HG03520 (cell line): ENCODE measurements around the gene PUSL1.
"Not testable (repeated sequence)": the region's sequence is repeated elsewhere in the genome, so short reads cannot be mapped to it uniquely, and the experiment has no call there.

ENCODE experiments used
- ATAC-seq: cut with Tn5 transposase; IDR thresholded peaks from one replicate; pipeline ENCODE4 v1.9.1; 2021; ENCODE audit warnings: mild to moderate bottlenecking, moderate library complexity; ENCODE audit not compliant: unreplicated experiment

Gene PUSL1

GRCh38 chr1:1307261-1307922 is 1.0 kb upstream of the PUSL1 start:
- peak; percentile 3 for ATAC-seq

GRCh38 chr1:1308756-1309250 is 406 bp downstream of the PUSL1 start:
- no peak for ATAC-seq

DNA sequence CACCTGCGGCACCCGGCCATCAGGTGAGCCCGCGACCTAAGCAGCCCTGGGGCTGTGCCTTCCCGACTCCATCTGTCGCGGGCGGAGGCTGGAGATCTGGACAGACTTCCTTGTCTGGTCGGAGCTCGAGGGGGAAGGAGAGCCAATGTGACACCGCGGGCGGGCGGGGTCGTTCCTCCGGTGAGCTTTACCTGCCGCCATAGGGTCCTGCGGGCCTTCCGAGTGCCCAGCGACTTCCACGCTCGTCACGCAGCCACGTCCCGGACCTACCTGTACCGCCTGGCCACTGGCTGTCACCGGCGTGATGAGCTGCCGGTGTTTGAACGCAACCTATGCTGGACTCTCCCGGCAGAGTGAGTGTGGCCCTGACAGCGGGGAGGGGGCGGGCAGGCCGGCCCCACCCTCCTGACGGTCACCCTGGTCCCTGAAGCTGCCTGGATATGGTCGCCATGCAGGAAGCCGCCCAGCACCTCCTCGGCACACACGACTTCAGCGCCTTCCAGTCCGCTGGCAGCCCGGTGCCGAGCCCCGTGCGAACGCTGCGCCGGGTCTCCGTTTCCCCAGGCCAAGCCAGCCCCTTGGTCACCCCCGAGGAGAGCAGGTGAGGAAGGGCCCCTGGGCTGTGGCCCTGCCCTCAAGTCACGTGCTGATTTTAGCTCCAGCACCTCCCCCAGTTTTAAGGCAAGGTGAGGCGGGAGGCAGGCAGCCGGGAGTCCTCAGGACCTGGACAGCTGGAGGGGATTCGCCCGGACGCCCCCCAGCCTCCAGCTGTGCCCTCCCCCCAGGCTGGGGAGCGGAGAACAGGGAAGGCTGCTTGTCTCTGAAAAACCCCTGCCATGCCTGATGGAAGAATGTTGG is 1.1 kb downstream of the PUSL1 start:
- ATAC-seq, result no peak

DNA sequence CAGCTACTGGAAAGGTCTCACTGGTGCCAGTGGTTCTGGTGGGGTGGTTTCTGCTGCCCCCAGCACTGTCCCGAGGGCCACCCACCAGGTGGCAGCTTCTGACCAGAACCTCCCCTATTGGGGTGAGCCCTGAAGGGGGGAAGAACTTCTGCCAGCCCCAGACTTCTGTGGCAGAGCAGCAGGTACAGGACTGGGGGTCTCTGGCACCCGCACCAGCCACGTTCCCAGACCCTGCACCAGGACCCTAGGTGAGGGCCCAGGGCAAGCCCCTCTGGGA is 1.6 kb downstream of the PUSL1 start:
- no peak for ATAC-seq

DNA sequence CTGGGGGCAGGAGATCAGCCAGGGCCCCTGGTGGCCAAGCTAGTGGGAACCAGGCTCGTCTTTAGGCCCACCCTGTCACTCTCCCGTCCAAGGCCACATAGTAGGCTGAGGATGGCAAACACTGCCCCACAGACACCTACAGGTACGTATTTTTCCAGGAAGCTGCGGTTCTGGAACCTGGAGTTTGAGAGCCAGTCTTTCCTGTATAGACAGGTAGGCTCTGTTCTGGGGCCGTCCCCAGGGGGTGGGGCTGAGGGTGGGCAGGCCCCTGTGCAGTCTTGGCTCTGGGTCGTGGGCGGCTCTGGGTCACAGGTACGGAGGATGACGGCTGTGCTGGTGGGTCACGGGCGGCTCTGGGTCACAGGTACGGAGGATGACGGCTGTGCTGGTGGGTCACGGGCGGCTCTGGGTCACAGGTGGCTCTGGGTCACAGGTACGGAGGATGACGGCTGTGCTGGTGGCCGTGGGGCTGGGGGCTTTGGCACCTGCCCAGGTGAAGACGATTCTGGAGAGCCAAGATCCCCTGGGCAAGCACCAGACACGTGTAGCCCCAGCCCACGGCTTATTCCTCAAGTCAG is 2.2 kb downstream of the PUSL1 start:
- ATAC-seq, result no peak

DNA sequence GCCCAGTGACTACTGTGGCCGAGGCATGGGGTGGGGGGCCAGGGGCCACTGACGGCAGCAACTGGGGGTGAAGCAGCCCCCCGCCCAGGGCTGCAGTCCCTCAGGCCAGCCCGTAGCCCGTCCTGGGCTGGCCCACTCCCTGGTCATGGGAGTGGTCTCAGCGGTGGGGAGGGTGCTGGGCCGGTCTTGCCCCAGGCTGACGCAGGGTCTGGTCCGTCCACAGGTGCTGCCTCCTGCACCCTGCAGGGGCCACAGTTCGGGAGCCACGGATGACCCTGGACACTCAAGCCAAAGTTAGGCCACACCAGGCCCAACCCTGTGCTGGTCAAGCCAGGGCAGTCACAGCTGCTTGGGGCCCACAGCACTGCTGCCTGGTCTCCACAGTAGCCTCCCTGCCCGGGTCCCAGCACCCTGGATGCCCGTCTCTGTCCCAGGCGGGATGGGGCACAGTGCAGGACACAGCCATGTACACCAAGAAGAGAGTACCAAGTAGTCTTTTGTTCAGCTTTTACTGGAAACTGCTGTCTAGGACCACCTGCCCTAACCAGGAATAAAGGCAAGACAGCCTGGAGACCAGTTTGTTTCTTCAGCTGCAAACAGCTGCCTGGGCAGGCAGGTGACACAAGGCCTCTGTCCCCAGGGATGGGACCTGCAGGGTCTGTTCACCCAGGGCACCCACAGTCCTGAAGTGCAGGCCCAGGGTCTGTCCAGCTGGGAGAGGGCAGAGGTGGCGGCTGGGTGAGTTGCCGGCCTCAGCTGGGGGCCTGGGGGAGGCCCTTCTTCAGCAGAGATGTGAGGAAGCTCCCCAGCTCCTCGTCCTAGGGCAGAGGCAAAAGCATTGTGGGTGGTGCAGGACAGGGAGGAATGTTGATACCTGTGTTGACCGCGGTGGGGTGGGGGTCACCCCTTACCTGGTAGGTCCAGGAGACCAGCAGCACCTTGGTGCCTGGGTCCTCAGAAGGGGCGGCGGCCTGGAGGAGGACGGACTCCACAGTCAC is 3.0 kb downstream of the PUSL1 start:
- no peak for ATAC-seq

DNA sequence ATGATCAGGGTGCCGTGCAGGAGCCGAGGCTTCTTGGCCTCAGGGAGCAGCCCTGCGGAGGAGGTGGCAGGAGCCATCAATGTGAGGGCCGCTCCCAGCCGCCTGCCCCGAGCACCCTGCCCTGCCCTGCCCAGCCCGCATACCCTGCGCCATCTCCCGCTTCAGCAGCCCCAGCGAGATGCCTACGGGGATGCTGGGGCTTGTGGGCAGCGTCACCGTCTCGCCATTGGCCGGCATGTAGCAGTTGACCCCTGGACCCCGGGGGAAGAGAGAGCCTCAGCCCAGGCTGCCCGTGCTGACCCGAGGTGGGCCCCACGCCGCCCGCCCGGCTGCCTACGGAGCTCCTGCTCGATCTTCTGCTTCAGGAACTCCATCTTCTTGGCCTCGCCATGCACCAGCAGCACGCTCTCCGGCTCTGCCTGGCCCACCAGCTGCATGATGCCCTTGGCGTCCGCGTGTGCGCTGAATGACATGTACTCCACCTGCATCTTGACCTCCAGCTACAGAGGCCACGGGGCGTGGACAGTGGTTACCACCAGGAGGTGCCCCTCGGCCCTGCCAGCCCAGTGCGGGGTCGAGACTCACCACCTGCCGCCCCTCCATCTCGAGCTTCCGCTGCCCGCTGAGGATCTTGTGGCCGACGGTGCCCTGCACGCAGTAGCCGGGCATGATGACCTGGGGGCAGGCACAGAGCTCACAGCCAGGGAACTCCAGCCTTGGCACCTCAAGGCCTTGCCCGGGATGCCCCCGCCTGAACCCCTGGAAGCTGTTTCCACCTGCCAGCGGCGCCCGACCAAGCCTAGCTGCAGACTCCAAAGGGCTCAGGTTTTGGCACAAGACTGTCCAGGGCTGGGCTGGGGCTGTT is 4.3 kb downstream of the PUSL1 start:
- no peak for ATAC-seq

- no peak for ATAC-seq
These were observed 5.3 kb downstream of the PUSL1 start for GRCh38 chr1:1313500-1314236.

DNA sequence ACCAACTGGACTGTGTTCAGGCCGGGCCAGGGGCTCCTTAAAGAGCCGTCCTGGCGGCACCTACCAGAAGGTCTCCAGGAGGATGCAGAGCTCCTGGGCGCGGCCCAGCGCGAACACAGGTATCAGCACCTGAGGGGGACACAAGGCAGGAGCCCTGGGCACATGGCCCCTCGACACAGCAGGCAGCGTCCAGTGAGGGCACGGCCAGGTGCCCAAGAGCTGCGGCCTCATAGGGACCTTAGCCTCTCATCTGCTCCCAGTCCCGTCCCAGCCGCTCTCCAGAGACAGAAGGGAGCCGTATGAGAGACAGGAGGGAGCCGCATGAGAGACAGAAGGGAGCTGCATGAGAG is 5.8 kb downstream of the PUSL1 start:
- ATAC-seq, result no peak

DNA sequence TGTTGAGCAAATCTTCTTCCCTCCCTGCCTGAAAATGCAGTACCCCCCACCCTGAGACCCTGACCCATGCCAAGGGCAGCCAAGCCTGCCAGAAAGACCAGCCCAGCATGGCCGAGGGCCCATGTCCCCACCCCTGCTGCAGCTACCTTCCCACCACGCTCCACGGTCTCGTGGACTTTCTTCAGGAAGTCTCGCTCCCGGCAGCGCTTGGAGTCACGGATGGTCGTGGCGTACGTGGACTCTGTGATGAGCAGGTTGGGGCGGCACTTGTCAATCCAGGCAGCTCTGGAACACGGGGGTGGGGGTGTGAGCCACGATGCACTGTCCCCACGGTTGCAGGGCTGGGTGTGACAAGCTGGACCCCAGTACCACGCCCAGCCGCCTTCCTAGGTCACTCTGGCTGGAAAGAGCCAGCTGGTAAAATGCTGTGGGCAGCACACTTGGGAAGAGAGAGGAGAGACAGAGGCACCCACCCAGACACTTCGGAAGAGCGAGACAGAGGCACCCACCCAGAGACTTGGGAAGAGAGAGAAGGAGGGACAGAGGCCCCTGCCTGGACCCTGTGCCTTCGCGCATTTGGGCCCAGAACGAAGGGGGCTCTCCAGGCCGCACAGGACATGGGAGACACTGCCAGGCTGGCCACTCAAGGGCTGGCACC is 6.4 kb downstream of the PUSL1 start:
- ATAC-seq, result no peak

DNA sequence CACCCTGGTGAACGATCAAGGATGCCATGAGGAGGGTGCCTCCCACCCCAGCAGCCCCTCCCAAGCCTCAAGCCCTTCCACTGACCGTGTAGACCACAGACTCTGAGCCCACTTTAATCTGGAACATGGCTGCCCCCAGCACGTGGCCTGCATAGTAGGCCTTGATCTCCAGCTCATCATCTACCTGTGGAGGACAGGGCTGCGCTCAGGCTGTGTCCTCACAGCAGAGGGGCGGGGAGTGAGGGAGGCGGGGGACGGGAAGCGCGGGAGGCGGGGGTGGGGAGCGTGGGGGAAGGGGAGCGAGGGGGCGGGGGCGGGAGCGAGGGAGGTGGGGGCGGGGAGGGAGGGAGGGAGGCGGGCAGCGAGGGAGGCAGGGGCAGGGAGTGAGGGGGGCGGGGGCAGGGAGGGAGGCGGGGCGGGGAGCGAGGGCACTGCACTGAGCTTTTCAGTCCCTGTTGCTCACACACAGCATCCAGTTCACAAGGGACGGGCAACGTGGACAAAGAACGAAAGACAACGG is 7.1 kb downstream of the PUSL1 start:
- no peak for ATAC-seq

- not testable (repeated sequence) for ATAC-seq
These were observed 7.8 kb downstream of the PUSL1 start for GRCh38 chr1:1316199-1316598.

DNA sequence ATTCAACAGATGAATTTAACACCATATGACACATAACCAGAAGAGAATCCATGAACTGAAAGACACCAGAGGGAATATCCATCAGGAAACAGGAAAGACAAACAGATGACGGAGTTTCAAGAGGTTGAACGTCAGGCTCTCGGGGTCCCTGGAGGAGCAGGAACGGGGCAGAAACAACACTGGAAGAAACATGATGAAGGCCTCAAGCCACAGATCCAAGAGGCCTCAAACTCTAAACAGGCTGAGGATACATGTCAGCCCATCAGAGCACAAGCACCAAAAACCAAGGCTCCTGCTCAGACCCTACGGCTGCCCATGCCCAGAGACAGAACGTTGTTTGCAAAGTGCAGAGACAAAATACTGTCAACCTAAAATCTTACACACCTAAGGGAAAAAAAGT is 9.0 kb downstream of the PUSL1 start:
- no peak for ATAC-seq

DNA sequence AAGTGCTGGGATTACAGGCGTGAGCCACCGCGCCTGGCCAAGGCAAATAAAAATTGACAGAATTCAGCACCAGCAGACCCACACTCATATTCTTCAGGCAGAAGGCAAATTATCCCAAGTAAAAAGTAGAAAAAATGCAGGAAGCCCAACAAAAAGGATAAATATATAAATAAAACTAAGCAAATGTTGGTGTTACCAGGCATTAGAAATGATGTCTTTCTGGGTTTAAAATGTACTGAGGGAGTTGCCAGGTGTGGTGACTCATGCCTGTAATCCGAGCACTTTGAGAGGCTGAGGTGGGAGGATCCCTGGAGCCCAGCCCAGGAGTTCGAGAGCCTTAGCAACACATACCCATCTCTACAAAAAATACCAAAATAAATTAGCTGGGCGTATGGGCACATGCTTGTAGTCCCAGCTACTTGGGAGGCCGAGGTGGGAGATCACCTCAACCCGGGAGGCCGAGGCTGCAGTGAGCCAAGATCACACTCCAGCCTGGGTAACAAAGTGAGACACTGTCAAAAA is 9.8 kb downstream of the PUSL1 start:
- ATAC-seq, result no peak

GRCh38 chr1:1318777-1319645 is 10.6 kb downstream of the PUSL1 start:
- ATAC-seq, result no peak

DNA sequence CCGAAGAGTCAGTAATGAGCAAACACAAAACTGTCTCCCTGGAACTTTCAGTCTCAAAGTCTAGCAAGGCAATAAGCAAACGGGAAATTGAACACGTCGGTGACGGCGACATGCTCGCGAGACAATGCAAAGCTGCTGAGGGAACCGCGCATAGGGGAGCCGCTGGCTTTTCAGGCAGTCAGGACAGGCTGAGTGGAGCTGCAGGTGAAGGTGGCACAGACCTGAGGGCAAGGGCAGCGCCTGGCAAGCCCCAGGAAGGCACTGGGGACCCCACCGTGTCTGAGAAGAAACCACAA is 11.2 kb downstream of the PUSL1 start:
- ATAC-seq, result no peak

DNA sequence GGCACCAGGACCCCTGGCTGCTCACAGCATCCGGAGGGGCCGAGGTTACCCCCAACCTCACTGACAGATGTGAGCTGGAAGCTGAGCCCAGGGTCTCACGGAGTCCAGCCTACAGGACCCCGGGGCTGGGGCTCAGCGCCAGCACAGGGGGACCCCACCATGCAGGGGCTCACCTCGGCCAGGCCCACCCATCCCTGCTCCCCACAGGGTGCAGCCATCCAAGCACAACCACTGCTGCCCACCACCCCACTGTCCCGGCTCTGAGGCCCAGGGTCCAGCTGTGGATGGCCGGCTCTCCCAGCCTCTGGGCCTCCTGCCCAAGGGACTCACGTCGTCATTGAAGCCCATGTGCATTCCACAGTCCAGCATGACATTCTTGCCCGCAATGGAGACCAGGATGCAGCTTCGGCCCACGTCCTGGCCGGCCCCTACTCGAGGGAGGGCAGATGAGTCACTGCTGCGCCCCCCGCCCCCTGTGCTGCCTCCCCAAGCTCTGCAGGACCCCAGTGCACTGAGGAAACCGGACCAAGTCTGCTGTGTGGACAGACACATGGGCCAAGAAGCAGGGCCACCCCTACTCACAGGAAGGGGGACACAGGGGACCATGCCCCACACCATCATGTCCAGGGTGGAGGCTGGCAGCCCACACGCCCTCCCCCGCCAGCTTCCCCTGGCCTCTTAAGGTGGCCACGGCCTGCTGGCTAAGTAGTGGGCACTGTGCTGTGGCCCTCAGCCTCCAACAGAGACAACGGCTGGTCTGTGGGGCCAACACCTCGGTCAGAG is 12.5 kb downstream of the PUSL1 start:
- ATAC-seq, result no peak
